ENCODE data around the gene SOD3. TPM values are rescaled to one million over a fixed set of nuclear protein-coding genes. Genes with fewer than 3 reads are reported as not detected.

Gene SOD3
- total RNA-seq, 1 donor from 2014 or later, result 22.9 TPM

- no peak overlapping the region for H3K4me3 Mint-ChIP-seq (ENCODE audit: unreplicated experiment)
- no peak for DNase-seq (ENCODE audit: low spot score)
- TF ChIP-seq CTCF (IDR thresholded peaks at IDR 0.05), result no peak
- H3K27me3 Mint-ChIP-seq (ENCODE audit: low read depth), result peaks cover 6% of the 10 kb centered on the region
- H3K27ac Mint-ChIP-seq (ENCODE audit: unreplicated experiment), result peak overlapping the region; percentile 92
- no peaks in the 10 kb centered on the region for H3K9me3 Mint-ChIP-seq (ENCODE audit: low read depth)
- H3K4me1 Mint-ChIP-seq (ENCODE audit: low read depth), result peaks cover 29% of the 10 kb centered on the region
- H3K36me3 Mint-ChIP-seq (ENCODE audit: low read depth), result no peaks in the 10 kb centered on the region
Measured at GRCh38 chr4:24794051-24794450, 1.3 kb upstream of the SOD3 start.

- DNase-seq (ENCODE audit: low spot score), result no peak
- Mint-ChIP-seq H3K9me3 (ENCODE audit: low read depth) (no peaks in the 10 kb centered on the region), H3K4me3 (ENCODE audit: unreplicated experiment) (peak overlapping the region; percentile 69), H3K4me1 (ENCODE audit: low read depth) (peaks cover 29% of the 10 kb centered on the region), H3K27me3 (ENCODE audit: low read depth) (peaks cover 6% of the 10 kb centered on the region), H3K36me3 (ENCODE audit: low read depth) (no peaks in the 10 kb centered on the region), H3K27ac (ENCODE audit: unreplicated experiment) (peak overlapping the region; percentile 92)
- no peak for TF ChIP-seq CTCF (IDR thresholded peaks at IDR 0.05)
Measured at GRCh38 chr4:24794480-24794879, 893 bp upstream of the SOD3 start.

GRCh38 chr4:24795666-24796381, 451 bp downstream of the SOD3 start:
- Mint-ChIP-seq H3K4me3 (ENCODE audit: unreplicated experiment) (peak overlapping the region; percentile 69), H3K27me3 (ENCODE audit: low read depth) (peaks cover 12% of the 10 kb centered on the region), H3K9me3 (ENCODE audit: low read depth) (no peaks in the 10 kb centered on the region), H3K27ac (ENCODE audit: unreplicated experiment) (peak overlapping the region; percentile 92), H3K4me1 (ENCODE audit: low read depth) (peaks cover 36% of the 10 kb centered on the region), H3K36me3 (ENCODE audit: low read depth) (no peaks in the 10 kb centered on the region)
- DNase-seq (ENCODE audit: low spot score), result no peak
- no peak for TF ChIP-seq CTCF (IDR thresholded peaks at IDR 0.05)

GRCh38 chr4:24796620-24797019, 1.2 kb downstream of the SOD3 start:
- DNase-seq (ENCODE audit: low spot score), result no peak
- no peak for TF ChIP-seq CTCF (IDR thresholded peaks at IDR 0.05)
- H3K4me1 Mint-ChIP-seq (ENCODE audit: low read depth), result peaks cover 41% of the 10 kb centered on the region
- peaks cover 16% of the 10 kb centered on the region for H3K27me3 Mint-ChIP-seq (ENCODE audit: low read depth)
- H3K4me3 Mint-ChIP-seq (ENCODE audit: unreplicated experiment), result no peak overlapping the region
- no peaks in the 10 kb centered on the region for H3K9me3 Mint-ChIP-seq (ENCODE audit: low read depth)
- H3K36me3 Mint-ChIP-seq (ENCODE audit: low read depth), result no peaks in the 10 kb centered on the region
- H3K27ac Mint-ChIP-seq (ENCODE audit: unreplicated experiment), result no peak overlapping the region

GRCh38 chr4:24798036-24798610, 2.8 kb downstream of the SOD3 start:
- H3K27me3 Mint-ChIP-seq (ENCODE audit: low read depth), result peaks cover 16% of the 10 kb centered on the region
- TF ChIP-seq CTCF (IDR thresholded peaks at IDR 0.05), result no peak

More at GRCh38 chr4:24798036-24798610, 2.8 kb downstream of the SOD3 start:
- H3K4me1 Mint-ChIP-seq (ENCODE audit: low read depth), result peaks cover 47% of the 10 kb centered on the region
- DNase-seq (ENCODE audit: low spot score), result no peak
- H3K27ac Mint-ChIP-seq (ENCODE audit: unreplicated experiment), result no peak overlapping the region
- no peak overlapping the region for H3K4me3 Mint-ChIP-seq (ENCODE audit: unreplicated experiment)
- no peaks in the 10 kb centered on the region for H3K36me3 Mint-ChIP-seq (ENCODE audit: low read depth)
- no peaks in the 10 kb centered on the region for H3K9me3 Mint-ChIP-seq (ENCODE audit: low read depth)

Measured in chondrocyte (in vitro differentiated cells).